HCEC 1CT (cell line): Measurements from ENCODE around the gene ABLIM2.
A peak's percentile ranks its signal among the peaks of the same experiment; 100 is the strongest.
"Not testable (repeated sequence)": the region's sequence is repeated elsewhere in the genome, so short reads cannot be mapped to it uniquely, and the experiment has no call there.

Experiments used
- DNase-seq: peaks from one replicate; pipeline ENCODE4 v3.0.0-alpha.2; 2017

Gene ABLIM2

DNA sequence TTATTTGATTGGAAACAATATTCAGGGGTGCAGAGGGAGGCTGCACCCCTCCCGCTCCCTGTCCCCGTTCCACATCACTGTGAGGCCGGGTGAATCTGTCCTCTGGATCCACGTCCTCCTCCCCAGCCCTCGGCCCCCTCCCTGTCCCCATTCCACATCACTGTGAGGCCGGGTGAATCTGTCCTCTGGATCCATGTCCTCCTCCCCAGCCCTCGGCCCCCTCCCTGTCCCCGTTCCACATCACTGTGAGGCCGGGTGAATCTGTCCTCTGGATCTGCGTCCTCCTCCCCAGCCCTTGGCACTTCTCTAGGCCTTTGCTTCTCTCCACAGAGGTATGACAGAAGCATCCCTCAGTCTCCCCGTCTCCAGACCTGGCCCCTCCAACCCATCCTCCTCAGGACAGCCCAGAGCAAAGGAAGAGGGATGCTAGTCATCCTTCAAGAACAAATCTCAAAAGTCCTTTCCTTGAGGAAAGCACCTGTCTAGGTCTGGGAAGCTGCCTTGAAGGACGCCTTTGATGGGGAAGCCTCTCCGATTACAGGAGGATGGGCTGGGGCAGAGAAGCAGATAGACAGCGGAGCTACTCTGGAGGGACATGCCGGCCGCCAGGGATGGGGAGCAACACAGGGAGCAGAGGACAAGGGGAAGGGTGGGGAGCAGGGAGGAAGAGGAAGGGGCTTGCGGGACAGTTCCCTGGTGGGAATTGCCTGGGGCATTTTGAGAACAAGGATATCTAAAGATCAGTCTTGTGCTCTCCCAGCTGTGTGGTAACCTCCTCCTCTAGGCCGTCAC is 208.1 kb downstream of the ABLIM2 start:
- no peak for DNase-seq

DNA sequence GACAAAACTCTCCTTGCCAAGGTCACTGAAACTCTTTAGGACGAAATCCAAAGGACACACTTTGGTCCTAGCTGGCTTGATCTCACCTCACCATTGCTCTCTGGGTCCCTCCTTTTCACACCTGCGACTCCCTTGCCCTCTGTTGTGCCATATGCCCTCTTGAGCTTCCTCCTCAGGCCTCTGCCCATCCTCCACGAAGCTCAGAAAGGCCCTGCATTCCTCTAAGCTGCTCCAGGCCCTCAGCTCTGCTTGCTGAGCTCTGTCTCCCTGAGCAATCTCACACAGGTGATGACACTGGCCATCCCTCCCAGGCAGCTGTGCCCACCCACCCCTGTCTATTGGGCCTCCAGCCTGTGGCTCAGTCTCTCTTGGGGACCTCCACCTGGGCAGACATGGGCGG is 208.9 kb downstream of the ABLIM2 start:
- DNase-seq = no peak

DNA sequence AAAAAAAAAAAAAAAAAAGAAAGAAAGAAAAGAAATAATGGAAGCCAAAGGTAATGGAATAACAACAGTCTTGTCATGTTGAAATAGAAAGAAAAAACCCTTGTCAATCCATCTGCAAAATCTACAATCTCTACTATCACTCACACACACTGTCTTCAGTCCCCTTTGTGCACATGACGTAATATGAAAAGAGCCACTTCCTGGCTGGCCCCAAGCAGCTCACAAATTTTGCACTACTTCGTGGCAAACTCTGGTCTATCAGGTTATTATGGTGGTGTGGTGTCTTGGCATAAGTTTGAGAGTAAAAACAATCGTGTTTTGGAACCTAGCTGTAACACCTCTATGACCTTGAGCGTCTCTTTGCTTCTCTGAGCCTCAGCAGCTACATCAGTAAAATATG is 210.7 kb downstream of the ABLIM2 start:
- no peak for DNase-seq

DNA sequence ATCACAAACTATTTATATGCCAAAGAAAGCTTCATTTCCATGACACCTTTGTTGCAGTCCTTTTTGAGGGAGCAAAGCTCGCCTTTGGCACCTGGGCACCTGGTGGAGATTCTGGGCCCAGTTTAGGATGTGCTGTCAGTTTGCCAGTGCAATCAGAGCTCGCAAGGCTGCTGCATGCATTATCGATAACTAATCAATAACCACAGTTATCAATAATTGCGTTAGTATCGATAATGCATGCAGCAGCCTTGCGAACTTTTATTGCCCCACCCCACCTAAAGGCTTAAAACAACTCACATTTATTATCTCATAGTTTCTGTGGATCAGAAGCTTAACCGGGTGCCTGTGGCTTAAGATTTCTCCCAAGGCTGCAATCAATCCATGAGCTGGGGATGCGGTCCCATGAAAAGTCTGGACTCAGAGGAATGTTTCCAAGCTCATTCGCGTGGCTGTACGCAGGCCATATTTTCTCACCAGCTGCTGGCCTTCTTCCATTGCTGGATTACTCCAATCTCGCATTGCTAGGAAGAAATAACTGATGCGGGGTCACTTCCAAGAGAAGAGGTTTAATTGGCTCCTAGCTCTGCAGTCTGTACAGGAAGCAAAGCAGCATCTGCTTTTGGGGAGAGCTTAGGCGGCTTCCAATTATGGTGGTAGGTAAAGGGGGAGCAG is 212.8 kb downstream of the ABLIM2 start:
- DNase-seq = no peak

DNA sequence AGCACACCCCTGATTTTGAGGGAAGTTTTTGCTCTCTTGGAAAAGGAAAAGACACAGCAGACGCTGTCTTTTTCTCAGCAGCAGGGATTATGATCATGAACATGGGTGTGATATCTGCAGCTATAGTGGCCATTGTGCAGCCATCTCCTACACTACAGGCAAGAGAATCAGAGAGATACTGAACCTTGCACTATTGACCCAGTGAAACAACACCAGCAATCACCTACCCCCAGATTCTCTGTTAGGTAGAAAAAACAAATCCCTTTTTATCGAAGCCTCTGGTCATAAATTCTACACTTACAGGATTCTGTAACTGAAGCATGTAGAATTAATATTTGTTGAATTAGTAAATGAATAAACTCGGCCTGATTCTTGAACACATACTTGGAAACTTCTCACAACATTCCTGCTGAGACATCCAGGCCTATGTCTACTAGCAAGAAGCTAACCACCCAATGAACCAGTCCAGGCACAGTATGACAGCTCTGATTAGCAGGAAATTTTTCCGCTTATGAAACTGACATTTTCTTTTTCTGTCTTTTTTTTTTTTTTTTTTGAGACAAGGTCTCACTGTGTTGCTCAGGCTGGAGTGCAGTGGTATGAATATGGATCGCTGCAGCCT is 213.9 kb downstream of the ABLIM2 start:
- DNase-seq = no peak

DNA sequence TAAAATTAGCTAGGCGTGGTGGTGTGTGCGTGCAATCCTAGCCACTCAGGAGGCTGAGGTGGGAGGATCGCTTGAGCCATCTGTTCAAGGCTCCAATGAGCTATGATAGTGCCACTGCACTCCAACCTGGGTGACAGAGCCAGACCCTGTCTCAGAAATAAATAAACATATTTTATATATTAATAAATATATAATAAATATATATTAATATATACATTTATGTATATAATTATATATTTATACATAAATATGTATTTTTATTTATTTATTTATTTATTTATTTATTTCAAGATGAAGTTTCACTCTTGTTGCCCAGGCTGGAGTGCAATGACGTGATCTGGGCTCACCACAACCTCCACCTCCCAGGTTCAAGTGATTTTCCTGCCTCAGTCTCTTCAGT is 214.9 kb downstream of the ABLIM2 start:
- DNase-seq = not testable (repeated sequence)

DNA sequence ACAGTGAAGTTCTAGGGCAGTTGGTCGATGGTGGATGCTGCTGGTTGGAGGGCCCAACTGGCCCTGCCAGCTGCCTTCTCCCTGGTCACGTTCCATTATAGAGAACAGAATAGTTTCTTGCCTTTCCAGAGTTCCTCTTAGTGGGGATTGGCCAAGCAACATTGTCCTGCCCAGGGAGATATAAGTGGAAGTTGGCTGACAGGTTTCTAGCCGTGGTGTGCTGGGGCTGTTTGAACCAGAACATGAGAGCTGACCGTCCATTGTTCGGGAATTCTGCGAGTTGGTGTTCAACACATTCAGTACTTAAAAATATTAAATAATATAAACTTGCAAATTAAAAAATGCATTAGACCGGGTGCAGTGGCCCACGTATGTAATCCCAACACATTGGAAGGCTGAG is 215.4 kb downstream of the ABLIM2 start:
- no peak for DNase-seq

DNA sequence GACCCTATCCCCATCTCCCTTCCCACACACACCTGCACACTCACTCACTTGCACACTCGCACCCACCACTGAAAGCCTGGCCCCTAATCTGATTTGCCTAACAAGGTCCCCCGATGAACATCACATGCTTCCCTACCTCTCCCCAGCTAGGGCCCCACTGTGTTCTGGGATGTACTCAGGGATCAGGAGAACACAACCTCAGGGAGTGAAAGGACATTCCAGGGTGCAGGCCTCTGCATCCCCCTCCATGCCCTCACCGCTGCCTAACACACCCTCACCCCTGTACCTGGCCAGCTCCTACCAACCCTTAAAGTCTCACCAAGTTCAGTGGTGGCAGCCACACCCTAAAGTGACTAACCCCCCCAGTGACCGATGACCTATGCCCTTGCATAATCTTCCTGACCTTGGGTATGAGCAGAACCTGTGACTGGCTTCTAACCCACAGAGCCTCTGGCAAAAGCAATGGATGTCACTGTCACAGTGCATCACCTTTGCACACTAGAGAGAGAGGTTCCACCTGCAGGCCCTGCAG is 216.6 kb downstream of the ABLIM2 start:
- no peak for DNase-seq

DNA sequence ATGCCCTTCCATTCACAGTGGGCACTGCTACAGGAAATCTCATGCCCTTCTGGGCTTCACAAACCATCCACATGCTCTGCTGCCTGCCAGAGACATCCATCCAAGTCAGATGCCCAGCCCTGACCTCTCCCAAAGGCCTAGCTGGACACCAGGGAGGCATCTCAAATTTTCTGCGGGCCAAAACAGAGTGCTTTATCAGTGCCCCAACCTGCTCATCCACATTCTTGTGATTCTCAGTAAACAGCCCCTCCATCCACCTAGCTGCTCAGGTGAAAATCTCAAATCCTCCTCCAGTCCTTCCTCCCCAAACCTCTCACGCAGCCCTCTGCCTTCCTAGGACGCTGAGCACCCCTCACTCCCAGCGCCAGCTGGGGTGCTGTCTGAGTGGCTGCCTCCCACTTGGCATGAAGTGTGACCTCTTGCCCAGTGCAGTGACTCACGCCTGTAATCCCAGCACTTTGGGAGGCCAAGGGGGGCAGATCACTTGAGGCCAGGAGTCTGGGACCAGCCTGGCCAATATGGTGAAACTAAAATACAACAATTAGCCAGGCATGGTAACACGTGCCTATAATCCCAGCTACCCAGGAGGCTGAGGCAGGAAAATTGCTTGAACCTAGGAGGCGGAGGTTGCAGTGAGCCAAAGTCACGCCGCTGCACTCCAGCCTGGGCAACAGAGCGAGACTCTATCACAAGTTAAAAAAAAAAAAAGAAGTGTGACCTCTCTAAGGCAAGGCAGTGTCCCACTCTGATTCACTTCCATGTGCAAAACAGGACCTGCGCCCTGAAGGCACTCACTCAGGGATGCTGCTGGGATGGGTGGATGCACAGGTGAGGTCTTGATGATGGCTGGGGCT is 217.3 kb downstream of the ABLIM2 start:
- DNase-seq = peak; percentile 33

DNA sequence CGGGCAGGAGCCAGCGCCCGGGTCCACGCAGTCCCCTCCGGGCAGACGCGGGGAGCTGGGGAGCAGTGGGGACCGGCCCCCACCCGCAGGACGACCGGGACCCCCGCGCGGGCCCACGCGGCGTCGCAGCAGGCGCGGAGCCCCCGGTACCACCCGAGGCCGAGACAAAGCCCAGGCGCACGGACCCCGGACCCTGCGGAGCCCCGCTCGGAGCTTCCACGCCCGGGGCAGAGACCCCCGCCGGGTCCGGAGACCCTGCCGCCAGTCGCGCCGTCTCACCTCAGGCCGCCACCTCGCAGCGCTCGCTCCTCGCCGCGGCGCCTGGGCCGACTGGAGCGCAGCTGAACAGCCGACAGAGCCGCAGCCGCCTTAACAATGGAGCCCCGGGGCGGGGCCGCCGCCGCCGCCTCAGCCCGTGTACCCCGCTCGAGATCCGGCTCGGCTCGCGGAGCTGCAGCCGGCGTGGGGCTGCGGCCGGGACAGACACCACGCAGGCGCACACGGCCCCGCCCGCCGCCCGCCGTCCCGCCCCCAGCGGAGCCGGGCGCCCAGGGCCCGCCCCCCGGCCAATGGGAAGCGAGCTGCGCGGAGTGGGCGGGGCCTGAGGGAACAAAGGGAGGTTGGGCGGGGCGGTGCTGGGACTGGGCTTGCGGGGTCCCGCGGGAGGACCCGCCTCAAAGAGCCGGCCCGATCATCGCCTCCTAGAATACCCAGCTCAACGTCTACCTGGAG is 219.1 kb downstream of the ABLIM2 start, which contains the start of gene AFAP1:
TSS of gene AFAP1 (minus strand) at position 485 of the 732 bp plus-strand sequence. CDS start 67,783 bp downstream, outside the sequence.
- DNase-seq = peak; percentile 75

DNA sequence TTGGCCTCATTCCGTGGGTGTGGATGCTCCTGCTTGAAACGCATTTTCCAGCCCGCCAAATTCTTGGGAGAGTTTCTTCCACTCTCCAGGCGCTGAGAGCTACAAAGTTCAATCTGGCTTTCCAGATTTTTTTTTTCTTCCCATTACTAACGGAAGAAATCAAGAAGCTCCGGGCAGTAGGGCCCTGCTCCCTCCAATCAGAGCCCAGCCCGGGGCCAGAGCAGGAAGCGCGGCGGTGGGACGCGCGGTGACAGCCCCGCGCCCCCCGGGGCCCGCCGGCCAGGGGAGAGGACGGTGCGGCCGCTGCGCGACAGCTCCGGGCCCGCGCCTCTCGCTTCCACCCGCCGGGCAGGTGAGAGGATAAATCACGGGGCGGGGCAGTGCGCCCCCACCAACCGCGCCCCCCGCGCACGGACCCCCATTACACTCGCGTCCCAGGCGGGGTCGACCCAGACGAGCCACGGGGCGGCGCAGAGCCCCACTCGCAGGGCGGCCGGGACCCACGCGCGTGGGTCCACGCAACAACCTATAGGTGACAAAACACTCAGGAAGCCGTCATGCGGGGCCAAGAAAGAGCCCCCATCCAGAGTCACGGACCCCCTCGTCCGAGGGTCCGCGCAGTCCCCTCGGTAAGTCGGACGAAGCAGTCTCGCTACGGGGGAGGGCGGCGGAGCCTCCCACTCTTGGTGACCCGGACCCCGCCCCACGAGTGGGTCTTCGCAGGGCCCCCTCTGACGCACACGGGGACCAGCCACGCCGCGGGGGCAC is 219.8 kb downstream of the ABLIM2 start:
- peak; percentile 49 for DNase-seq

DNA sequence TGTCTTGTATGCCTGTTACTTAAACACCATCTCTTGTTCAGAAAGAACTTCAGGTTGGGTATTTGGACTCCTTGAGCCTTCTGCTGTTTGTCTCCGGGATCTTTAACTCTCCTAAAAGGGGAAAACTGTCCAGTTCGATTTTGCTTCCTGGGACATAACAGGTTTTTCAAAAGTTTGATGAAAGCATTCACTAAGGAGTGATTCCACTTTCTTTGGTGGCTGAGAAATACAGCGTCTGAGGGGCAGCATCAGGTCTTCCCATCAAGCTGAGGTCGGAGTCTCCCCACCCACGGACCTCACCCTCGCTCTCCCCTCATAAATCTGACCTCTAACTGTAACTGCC is 220.4 kb downstream of the ABLIM2 start:
- DNase-seq = no peak

DNA sequence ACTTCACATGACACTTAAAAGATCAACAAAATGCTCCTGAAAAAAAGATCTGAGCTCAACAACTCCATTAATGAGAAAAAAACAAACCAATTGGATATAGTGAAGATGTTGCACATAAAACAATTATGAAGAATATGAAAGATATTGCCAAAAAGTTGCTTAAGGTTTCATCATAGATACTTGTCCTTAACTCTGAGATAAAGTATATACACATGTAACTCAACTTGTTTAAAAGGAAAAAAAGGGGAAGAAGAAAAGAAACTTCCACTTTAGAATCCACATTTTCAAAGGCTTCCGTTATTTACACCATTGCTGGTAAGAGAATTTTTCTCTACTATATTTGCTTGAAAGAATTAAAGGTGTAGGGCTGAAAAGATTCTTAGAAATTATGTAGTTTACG is 221.6 kb downstream of the ABLIM2 start:
- DNase-seq = no peak

DNA sequence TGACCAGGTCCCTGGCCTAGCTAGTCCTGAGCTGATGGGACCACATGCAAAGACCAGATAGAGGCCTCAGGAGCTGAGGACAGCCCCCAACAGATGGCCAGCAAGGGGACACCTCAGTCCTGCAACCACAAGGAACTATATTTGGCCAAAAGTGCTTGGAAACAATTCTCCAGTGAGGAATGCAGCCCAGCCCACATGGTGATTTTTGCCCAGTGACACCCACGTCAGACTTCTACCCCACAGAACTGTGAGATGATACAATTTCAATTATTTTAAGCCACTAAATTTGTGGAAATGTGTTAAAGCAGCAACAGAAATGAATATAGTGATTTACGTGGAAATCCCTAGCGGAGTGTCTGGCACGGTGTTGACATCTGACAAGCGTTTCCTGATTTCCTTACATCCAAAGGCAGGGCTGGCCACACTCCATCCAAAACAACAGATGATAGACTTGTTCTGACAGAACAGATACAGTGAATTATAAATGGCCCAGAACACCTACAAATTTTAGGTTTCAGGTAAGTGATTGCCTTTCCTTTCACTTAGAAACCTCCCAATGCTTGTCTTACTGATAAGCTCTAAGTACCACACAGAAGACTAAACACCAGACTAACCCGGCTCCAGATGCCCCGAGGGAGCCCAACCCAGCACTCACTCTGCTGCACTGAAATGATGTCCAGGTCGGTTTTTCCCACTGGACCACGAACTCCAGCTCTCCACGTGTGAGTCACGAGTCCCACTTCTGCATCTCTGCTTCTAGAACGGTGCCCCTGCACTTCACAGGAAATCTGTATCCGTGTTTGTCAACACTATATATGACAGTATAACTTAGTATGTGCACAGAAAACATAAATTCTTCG is 224.7 kb downstream of the ABLIM2 start:
- DNase-seq = no peak

DNA sequence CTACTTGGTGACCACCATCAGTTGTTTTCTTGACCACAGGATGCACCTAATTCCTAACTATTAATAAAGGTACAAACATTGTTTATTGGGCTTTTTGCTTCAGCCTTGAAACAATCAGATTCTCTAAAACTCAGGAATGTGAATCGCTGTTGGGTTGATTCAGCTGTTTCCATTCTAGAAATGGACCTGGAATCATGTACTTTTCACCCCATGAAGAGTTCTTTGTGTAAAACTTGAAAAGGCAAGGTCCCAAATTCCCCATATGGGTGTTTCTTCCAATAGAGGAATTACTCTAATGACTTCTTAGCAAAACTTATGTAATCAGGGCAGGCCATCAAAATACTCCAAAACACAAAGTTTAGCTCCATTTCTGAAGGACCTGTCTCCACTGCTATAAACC is 226.3 kb downstream of the ABLIM2 start:
- no peak for DNase-seq

DNA sequence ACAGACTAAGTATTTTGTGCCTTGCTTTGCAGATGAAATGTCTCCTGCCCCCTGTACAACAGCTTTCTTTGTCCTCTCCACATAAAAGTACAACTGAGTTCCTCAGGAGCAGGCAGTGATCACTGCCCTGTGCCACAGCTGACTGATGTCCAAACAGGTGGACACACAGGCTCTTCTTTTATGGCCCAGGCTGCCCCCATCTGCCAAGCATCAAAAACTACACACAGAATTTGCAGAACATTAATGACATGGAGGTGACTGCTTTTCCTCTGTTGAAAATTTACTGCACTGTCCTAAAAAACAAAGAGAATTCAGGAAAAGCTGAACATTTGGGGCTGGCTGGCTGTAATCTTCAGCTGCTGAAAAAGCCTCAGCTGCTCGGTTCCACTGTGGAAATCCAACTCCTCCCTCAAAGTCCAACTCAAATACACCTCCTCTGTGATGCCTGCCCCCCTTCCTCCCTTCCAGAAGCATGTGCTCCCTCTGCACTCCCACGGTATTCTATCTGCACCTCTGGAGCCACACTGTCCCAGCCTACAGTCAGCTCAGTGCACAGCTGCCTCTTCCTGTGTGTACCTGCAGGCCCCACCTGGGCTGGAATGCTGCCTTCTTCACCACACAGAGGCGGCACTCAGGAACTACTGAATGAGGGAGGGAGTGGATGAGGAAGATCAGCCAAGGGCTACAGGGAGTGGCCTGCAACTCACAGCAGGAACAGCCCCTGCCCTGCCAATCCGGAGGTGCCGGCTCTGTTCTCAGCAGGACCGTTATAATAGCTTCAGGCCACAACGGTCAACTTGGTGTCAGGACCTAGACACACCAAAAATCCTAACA is 229.3 kb downstream of the ABLIM2 start:
- DNase-seq = no peak

DNA sequence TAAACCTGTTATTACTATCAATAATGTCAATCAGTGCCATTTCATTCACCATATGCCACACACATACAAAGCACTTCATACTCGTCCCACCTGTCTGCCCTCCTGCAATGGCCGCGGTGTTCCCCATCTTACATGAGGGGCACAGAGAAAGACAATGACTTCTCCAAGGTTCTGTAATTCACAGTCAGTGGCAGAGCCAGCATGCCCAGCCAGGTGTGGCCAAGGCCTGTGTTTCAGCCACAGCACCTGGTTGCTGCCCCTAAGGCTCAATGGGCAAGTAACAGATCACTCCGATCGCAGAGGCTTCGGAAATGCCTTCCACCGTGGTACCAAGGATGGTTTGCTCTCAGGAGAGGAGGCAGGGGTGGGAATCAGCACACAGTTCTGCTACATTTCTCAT is 229.9 kb downstream of the ABLIM2 start:
- DNase-seq = no peak

DNA sequence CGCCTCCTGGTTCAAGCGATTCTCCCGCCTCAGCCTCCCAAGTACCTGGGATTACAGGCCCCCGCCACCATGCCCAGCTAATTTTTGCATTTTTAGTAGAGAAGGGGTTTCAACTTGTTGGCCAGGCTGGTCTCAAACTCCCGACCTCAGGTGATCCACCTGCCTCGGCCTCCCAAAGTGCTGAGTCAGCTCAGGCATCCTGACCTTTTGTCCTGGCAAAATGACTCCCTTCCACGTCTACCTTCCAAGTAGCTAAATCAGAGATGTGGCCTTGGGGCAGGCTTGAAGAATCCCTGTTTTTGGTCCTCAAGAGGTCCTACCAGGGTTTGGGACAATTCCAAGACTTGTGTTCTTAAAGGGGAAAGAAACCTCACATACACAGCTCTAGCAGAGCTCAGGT is 231.8 kb downstream of the ABLIM2 start:
- DNase-seq = no peak

DNA sequence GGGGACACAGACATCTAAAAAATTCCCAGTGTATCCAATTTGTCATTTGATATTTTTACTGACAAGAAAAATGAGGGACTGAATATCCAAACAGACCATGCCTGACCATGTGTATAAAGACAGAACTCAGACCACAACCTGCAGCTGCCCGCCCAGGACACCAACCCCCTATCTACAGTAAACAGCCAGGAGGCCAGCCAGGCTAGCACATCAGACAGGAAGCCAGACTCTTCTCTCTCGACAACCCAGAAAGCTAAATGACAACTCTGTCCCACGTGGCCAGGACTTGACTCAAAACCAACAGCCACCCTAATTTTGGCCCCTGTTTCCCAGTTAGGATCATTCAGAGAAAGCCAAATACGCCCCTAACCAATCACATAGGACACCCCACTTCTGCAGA is 234.0 kb downstream of the ABLIM2 start:
- no peak for DNase-seq
